PC-3 (cell line): ENCODE data around the gene ZNF101.
"Not testable (repeated sequence)": the region's sequence is repeated elsewhere in the genome, so short reads cannot be mapped to it uniquely, and the experiment has no call there.

Experiments
- CTCF ChIP-seq: fragments of 300-600 bp; sonication (generic); conservative IDR thresholded peaks from 2 replicates; pipeline ENCODE4 v1.5.1; 2017; ENCODE audit warnings: antibody characterized with exemption, low read depth, mild to moderate bottlenecking, low read length
- EZH2 ChIP-seq: fragments of 300-600 bp; sonication (generic); IDR thresholded peaks from one replicate; pipeline ENCODE4 v1.6.1; 2017; ENCODE audit warnings: antibody characterized with exemption, mild to moderate bottlenecking, low read length; ENCODE audit not compliant: unreplicated experiment
- EZH2phosphoT487 ChIP-seq: fragments of 300-600 bp; sonication (generic); IDR thresholded peaks from 2 replicates; pipeline ENCODE4 v1.6.1; 2018; ENCODE audit warnings: mild to moderate bottlenecking, antibody characterized with exemption, low read length, borderline replicate concordance

- TF ChIP-seq CTCF, EZH2, EZH2phosphoT487: not testable (repeated sequence)
Observed at GRCh38 chr19:19700493-19700892, 31.9 kb downstream of the ZNF101 start.
